Endothelial cell of umbilical vein (primary cell): ENCODE results near the gene TXK.

Source experiments
- EZH2 ChIP-seq: IDR thresholded peaks from 2 replicates; pipeline ENCODE4 v1.6.1; 2012; ENCODE audit warnings: borderline replicate concordance, low read depth, mild to moderate bottlenecking, moderate library complexity, low read length, inconsistent platforms; ENCODE audit not compliant: severe bottlenecking
- FOS ChIP-seq: IDR thresholded peaks from 2 replicates; pipeline ENCODE4 v1.6.1; 2011; ENCODE audit warnings: mild to moderate bottlenecking, low read length, moderate library complexity, borderline replicate concordance; ENCODE audit not compliant: insufficient read depth
- JUN ChIP-seq: IDR thresholded peaks from 2 replicates; pipeline ENCODE4 v1.6.1; 2011; ENCODE audit warnings: borderline replicate concordance, low read depth; ENCODE audit not compliant: insufficient read length, insufficient read depth
- MYC ChIP-seq: IDR thresholded peaks from one replicate; pipeline ENCODE4 v1.6.1; 2011; ENCODE audit warnings: mild to moderate bottlenecking, low read depth, low read length
- POLR2A ChIP-seq: IDR thresholded peaks from 2 replicates; pipeline ENCODE4 v1.6.1; 2012; ENCODE audit warnings: low read depth, mild to moderate bottlenecking, control low read depth, low read length
- POLR2AphosphoS5 ChIP-seq: IDR thresholded peaks from 2 replicates; pipeline ENCODE4 v1.6.1; 2012; ENCODE audit warnings: low read depth, mild to moderate bottlenecking, control low read depth, low read length, moderate library complexity; ENCODE audit not compliant: insufficient read depth
- TF ChIP-seq, protein P1 (sequence below), 2 donors: IDR thresholded peaks; 1 replicate in 1 of 2; 2 replicates in 1 of 2; pipeline ENCODE4 v1.5.1; 2011; ENCODE audit warnings: low read length in 2 of 2, mild to moderate bottlenecking in 2 of 2, moderate library complexity in 2 of 2, control low read depth in 1 of 2, inconsistent platforms in 1 of 2, low read depth in 1 of 2; ENCODE audit not compliant: insufficient read depth in 1 of 2; ENCODE audit errors: extremely low read depth in 1 of 2
- TF ChIP-seq, protein P2 (sequence below): IDR thresholded peaks from 2 replicates; pipeline ENCODE4 v1.6.1; 2011; ENCODE audit not compliant: insufficient read depth, insufficient read length

DNA sequence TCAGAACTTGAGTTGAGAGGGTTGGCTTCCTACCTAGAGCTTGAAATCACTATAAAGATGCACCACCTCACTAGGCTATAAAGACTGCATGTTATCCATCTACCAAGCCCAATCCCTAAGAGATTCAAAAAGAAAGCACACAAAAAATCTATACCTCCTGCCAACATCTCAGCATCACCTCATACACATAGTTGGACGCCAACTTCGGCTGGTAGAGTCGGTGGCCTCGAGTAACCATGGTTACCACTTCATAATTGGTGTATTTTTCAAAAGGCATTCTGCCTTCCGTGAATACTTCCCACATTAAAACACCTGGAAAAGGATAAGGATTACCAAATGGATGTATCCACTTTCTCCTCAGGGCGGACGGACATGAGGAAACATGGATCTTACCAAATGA, 4.5 kb upstream of the TXK start:
- TF ChIP-seq POLR2AphosphoS5 (no peak), MYC (no peak), POLR2A (no peak), EZH2 (no peak), JUN (no peak), FOS (no peak)
- TF ChIP-seq, protein P1, sequence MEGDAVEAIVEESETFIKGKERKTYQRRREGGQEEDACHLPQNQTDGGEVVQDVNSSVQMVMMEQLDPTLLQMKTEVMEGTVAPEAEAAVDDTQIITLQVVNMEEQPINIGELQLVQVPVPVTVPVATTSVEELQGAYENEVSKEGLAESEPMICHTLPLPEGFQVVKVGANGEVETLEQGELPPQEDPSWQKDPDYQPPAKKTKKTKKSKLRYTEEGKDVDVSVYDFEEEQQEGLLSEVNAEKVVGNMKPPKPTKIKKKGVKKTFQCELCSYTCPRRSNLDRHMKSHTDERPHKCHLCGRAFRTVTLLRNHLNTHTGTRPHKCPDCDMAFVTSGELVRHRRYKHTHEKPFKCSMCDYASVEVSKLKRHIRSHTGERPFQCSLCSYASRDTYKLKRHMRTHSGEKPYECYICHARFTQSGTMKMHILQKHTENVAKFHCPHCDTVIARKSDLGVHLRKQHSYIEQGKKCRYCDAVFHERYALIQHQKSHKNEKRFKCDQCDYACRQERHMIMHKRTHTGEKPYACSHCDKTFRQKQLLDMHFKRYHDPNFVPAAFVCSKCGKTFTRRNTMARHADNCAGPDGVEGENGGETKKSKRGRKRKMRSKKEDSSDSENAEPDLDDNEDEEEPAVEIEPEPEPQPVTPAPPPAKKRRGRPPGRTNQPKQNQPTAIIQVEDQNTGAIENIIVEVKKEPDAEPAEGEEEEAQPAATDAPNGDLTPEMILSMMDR (IDR thresholded peaks at IDR 0.05; ENCODE audit: extremely low read depth in 1 of 2, insufficient read depth in 1 of 2, low read depth in 1 of 2, low read length in 2 of 2): no peak
- TF ChIP-seq, protein P2, sequence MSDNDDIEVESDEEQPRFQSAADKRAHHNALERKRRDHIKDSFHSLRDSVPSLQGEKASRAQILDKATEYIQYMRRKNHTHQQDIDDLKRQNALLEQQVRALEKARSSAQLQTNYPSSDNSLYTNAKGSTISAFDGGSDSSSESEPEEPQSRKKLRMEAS: no peak
